Suppressor macrophage (primary cell): Measurements from ENCODE around the gene SLC44A5.
A peak's percentile ranks its signal among the peaks of the same experiment; 100 is the strongest.
"Not testable (repeated sequence)": the region's sequence is repeated elsewhere in the genome, so short reads cannot be mapped to it uniquely, and the experiment has no call there.

Experiments used
- DNase-seq, 4 experiments: peaks; one replicate each; pipeline ENCODE4 v3.0.0-alpha.2; 2020 to 2022

The SLC44A5 gene

GRCh38 chr1:75361260-75361659, 249.7 kb downstream of the SLC44A5 start:
- DNase-seq: no peak

GRCh38 chr1:75354267-75354666, 256.6 kb downstream of the SLC44A5 start:
- DNase-seq: not testable (repeated sequence)

GRCh38 chr1:75353051-75353450, 257.9 kb downstream of the SLC44A5 start:
- no peak for DNase-seq

GRCh38 chr1:75345538-75346292, 265.2 kb downstream of the SLC44A5 start:
- no peak for DNase-seq

GRCh38 chr1:75342786-75343185, 268.1 kb downstream of the SLC44A5 start:
- DNase-seq: no peak

- DNase-seq: no peak
Measured at GRCh38 chr1:75341537-75341936, 269.4 kb downstream of the SLC44A5 start.

- DNase-seq: no peak
Measured at GRCh38 chr1:75338616-75339483, 272.1 kb downstream of the SLC44A5 start.

GRCh38 chr1:75334876-75335389, 276.0 kb downstream of the SLC44A5 start:
- DNase-seq: no peak

- no peak for DNase-seq
Measured at GRCh38 chr1:75330624-75331023, 280.3 kb downstream of the SLC44A5 start.

- DNase-seq: no peak
Measured at GRCh38 chr1:75328691-75329090, 282.2 kb downstream of the SLC44A5 start.

GRCh38 chr1:75327395-75327794, 283.5 kb downstream of the SLC44A5 start:
- DNase-seq: no peak

- DNase-seq: no peak
Measured at GRCh38 chr1:75317976-75318375, 292.9 kb downstream of the SLC44A5 start.

GRCh38 chr1:75316230-75316629, 294.7 kb downstream of the SLC44A5 start:
- no peak for DNase-seq

- no peak for DNase-seq
Measured at GRCh38 chr1:75312620-75313019, 298.3 kb downstream of the SLC44A5 start.

- no peak for DNase-seq
Measured at GRCh38 chr1:75310067-75310466, 300.8 kb downstream of the SLC44A5 start.

- DNase-seq: no peak
Measured at GRCh38 chr1:75308365-75308764, 302.5 kb downstream of the SLC44A5 start.

- no peak for DNase-seq
Measured at GRCh38 chr1:75305061-75305460, 305.9 kb downstream of the SLC44A5 start.

GRCh38 chr1:75293270-75293669, 317.6 kb downstream of the SLC44A5 start:
- DNase-seq: no peak

GRCh38 chr1:75292013-75292412, 318.9 kb downstream of the SLC44A5 start:
- DNase-seq: no peak

GRCh38 chr1:75276385-75276784, 334.5 kb downstream of the SLC44A5 start:
- DNase-seq: no peak

GRCh38 chr1:75275631-75276030, 335.3 kb downstream of the SLC44A5 start:
- DNase-seq: peak in 3 of 4 experiments; percentile 8 to 72 (median 57)

GRCh38 chr1:75274920-75275506, 335.9 kb downstream of the SLC44A5 start:
- peak in 1 of 4 experiments; percentile 14 for DNase-seq

- peak; percentile 7 to 65 (median 40) for DNase-seq
Measured at GRCh38 chr1:75273110-75273509, 337.8 kb downstream of the SLC44A5 start.
